AG04449 (cell line): ENCODE results near the gene SUN3.
A peak's percentile ranks its signal among the peaks of the same experiment; 100 is the strongest.

Experiments used
- CTCF ChIA-PET: fragments of 350-600 bp; formaldehyde crosslinking; extraction: SDS; loops from one replicate; lab custom pipeline; 2021; ENCODE audit warnings: antibody characterized with exemption; lab: Yijun Ruan, JAX
- POLR2A ChIA-PET: fragments of 400-600, 350-600 bp; formaldehyde crosslinking; extraction: SDS; loops from one replicate; lab custom pipeline; 2020; ENCODE audit warnings: antibody characterized with exemption, inconsistent platforms; lab: Yijun Ruan, JAX
- DNase-seq: peaks from one replicate; pipeline ENCODE4 v3.0.0-alpha.2; 2010; ENCODE audit warnings: low read depth, low spot score
- H3K4me3 ChIP-seq: 2 replicates; pipeline ENCODE4 v1.5.1; 2011; ENCODE audit warnings: low read depth, mild to moderate bottlenecking, control low read depth, low read length
- CTCF ChIP-seq: IDR thresholded peaks from one replicate; pipeline ENCODE4 v1.5.1; 2011; ENCODE audit warnings: mild to moderate bottlenecking, moderate library complexity, low read length, control low read depth, inconsistent platforms; ENCODE audit not compliant: insufficient read depth; ENCODE audit errors: missing control alignments

The SUN3 gene

DNA sequence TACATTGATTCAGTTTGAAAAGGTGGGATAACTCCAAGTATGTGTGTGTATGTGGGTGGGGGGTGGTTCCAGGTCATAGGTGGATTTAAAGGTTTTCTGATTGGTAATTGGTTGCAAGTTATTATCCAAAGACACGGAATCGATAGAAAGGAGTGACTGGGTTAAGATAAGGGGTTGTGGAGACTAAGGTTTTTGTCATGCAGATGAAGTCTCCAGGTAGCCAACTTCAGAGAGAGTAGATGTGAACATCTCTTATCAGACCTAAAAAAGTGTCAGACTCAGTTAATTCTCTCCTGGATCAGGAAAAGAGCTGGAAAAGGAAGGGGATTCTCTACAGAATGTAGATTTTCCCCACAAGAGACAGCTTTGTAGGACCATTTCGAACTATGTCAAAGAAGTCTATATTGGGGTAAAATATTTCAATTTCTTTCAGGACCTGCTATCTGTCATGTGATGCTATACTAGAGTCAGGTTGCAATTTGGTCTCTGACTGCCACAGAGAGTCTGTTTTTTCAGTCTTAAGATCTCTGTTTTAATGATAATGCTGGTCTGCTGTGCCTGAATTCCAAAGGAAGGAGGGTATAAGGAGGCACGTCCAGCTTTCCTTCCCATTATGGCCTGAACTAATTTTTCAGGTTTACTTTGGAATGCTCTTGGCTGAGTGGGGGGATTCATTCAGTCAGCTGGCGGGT lies 10.1 kb upstream of the SUN3 start:
- ChIA-PET POLR2A (no interaction called here), CTCF (interaction anchor here (1.5 kb wide), 1 partner anchor 8 kb away, joined by 3 read pairs; no protein-coding TSS in a partner anchor)
- no peak for DNase-seq
- no peak overlapping the region for H3K4me3 ChIP-seq
- TF ChIP-seq CTCF = no peak

DNA sequence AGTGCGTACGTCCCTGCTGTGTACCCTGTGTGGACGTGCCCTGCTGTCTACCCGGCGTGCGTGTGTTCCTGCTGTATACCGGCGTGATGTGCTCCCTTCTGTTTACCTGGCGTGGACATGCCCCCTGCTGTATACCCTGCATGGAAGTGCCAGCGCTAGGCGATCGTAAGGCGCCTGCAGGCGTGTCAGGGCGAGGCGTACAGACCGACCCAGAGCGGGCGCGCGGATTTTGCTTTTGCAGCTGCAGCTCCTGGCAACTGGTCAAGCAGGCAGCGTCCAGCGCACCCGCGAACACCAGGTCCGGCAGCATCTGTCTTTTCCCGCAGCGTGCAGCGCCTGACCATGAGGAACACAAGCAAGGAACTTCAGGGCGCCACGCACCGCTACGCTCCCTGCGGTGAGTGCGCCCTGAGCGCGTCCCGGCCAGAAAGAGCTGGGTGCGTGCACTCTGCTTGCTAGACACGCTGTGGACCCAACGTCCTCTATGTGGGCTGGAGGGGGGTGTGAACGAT lies 7.1 kb upstream of the SUN3 start:
- TF ChIP-seq CTCF = no peak
- ChIA-PET CTCF (interaction anchor here (0.7 to 1.3 kb wide), 2 partner anchors 12 to 63 kb away, joined by 3 read pairs; no protein-coding TSS in a partner anchor), POLR2A (no interaction called here)
- no peak for DNase-seq
- peak overlapping the region; percentile 64 for H3K4me3 ChIP-seq

DNA sequence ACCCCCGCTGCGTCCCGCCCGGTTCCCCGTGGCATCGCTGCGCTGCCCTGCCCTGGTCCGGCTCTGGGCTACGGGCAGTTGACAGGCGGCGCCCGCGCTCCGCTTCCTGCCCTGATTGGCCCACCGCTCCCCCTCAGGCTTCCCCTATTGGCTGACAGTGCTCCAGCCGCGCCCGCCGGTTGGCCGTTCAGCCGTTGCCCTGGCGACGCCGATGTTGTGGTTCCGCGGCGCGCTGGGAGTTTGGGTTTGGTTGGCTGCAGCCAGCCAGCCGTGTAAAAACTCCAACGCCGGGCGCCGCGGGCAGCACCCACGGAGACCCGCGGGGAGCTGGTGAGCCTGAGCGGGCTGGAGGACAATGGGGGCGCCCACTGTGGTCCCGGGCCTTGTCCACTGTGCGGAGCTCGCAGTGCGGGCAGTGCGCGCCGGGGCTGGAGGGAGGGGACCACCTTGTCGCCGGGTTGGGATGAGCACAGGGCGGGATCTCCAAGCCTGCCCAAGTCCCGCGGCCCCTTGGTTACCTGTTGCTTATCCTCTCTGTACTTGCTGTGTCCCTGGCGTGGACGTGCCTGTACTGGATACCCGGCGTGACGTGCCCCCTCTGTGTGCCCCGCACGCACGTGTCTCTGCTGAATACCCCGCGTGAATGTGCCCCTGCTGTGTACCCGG lies 6.5 kb upstream of the SUN3 start, which contains the start of gene C7orf57:
C7orf57 (plus strand) TSS at position 243 of the 666 bp plus-strand sequence. CDS start 766 bp downstream, outside the sequence.
- TF ChIP-seq CTCF = peak; percentile 46
- H3K4me3 ChIP-seq = peak within 1 kb of the TSS; percentile 64
- ChIA-PET CTCF (interaction anchor here (0.7 to 1.3 kb wide), 2 partner anchors 12 to 62 kb away, joined by 3 read pairs; no protein-coding TSS in a partner anchor), POLR2A (no interaction called here)
- DNase-seq = peak; percentile 24

GRCh38 chr7:48033922-48034321 lies 5.0 kb upstream of the SUN3 start:
- H3K4me3 ChIP-seq = no peak overlapping the region
- TF ChIP-seq CTCF = no peak
- no peak for DNase-seq
- ChIA-PET CTCF (no interaction called here), POLR2A (no interaction called here)

- ChIA-PET POLR2A (no interaction called here), CTCF (interaction anchor here (1.4 to 2.0 kb wide), 3 partner anchors 40 to 79 kb away, joined by 3 to 5 read pairs (median 4); no protein-coding TSS in a partner anchor)
- no peak for DNase-seq
- H3K4me3 ChIP-seq = no peak overlapping the region
- no peak for TF ChIP-seq CTCF
Measured at GRCh38 chr7:48031111-48031510, 2.2 kb upstream of the SUN3 start.

- ChIA-PET POLR2A (no interaction called here), CTCF (no interaction called here)
- H3K4me3 ChIP-seq = no peak overlapping the region
- DNase-seq = no peak
- TF ChIP-seq CTCF = no peak
Measured at GRCh38 chr7:48025624-48026023, 3.3 kb downstream of the SUN3 start.
